Activated CD4-positive, alpha-beta T cell treated with anti-CD3 and anti-CD28 coated beads, Interleukin-2, amount 10 ng/mL, durations not matched to agents 7 days and 5 days (primary cell): ENCODE data around the gene SORCS2. TPM values are rescaled to one million over a fixed set of nuclear protein-coding genes. Genes with fewer than 3 reads are reported as not detected.

ENCODE experiments used
- CTCF ChIA-PET: fragments of 350-600 bp; sonication (Branson Sonifier 250); formaldehyde crosslinking; loops from one replicate; lab custom pipeline; 2021; ENCODE audit warnings: antibody characterized with exemption; lab: Charles Lee
- POLR2A ChIA-PET: fragments of 350-600 bp; sonication (Branson Sonifier 250); formaldehyde crosslinking; loops from one replicate; lab custom pipeline; 2021; ENCODE audit warnings: antibody characterized with exemption; lab: Charles Lee
- DNase-seq: peaks from one replicate; pipeline ENCODE4 v3.0.0-alpha.2; 2020
- H3K27ac Mint-ChIP-seq: one replicate; pipeline ENCODE4 v1.8.0; 2021; ENCODE audit warnings: mild to moderate bottlenecking, moderate library complexity, mixed read lengths
- H3K27me3 Mint-ChIP-seq: one replicate; pipeline ENCODE4 v1.8.0; 2021; ENCODE audit warnings: mixed read lengths
- H3K36me3 Mint-ChIP-seq: one replicate; pipeline ENCODE4 v1.8.0; 2021; ENCODE audit warnings: low read depth, mixed read lengths
- H3K4me1 Mint-ChIP-seq: one replicate; pipeline ENCODE4 v1.8.0; 2021; ENCODE audit warnings: mixed read lengths
- H3K4me3 Mint-ChIP-seq: one replicate; pipeline ENCODE4 v1.8.0; 2021; ENCODE audit warnings: mild to moderate bottlenecking, moderate library complexity, mixed read lengths
- H3K9me3 Mint-ChIP-seq: one replicate; pipeline ENCODE4 v1.8.0; 2021; ENCODE audit warnings: mixed read lengths
- total RNA-seq, 2 experiments: library from RNA; stranded (reverse); gene quantifications; one replicate each; pipeline ENCODE4 v1.2.3, GENCODE V29; 2021

The SORCS2 gene
- total RNA-seq, 2 experiments from 2014 or later: not detected

GRCh38 chr4:7584098-7584497 is 391.8 kb downstream of the SORCS2 start:
- Mint-ChIP-seq H3K27me3 (no peaks in the 10 kb centered on the region), H3K4me3 (no peak overlapping the region), H3K4me1 (no peaks in the 10 kb centered on the region), H3K36me3 (no peaks in the 10 kb centered on the region), H3K9me3 (peaks cover 8% of the 10 kb centered on the region), H3K27ac (no peak overlapping the region)
- ChIA-PET POLR2A (no interaction called here), CTCF (no interaction called here)
- DNase-seq: no peak

GRCh38 chr4:7584606-7585159 is 392.3 kb downstream of the SORCS2 start:
- POLR2A ChIA-PET: no interaction called here
- Mint-ChIP-seq H3K4me1 (no peaks in the 10 kb centered on the region), H3K27ac (no peak overlapping the region), H3K9me3 (peaks cover 4% of the 10 kb centered on the region), H3K27me3 (no peaks in the 10 kb centered on the region), H3K4me3 (no peak overlapping the region), H3K36me3 (no peaks in the 10 kb centered on the region)
- DNase-seq: no peak
- CTCF ChIA-PET: no interaction called here

GRCh38 chr4:7585768-7586167 is 393.4 kb downstream of the SORCS2 start:
- no peaks in the 10 kb centered on the region for H3K27me3 Mint-ChIP-seq
- POLR2A ChIA-PET: no interaction called here
- H3K9me3 Mint-ChIP-seq: no peaks in the 10 kb centered on the region
- CTCF ChIA-PET: interaction anchor here (1.0 kb wide), 1 partner anchor 12 kb away, joined by 3 read pairs; no protein-coding TSS in a partner anchor
- H3K27ac Mint-ChIP-seq: no peak overlapping the region
- no peak for DNase-seq
- no peaks in the 10 kb centered on the region for H3K36me3 Mint-ChIP-seq
- H3K4me1 Mint-ChIP-seq: no peaks in the 10 kb centered on the region
- H3K4me3 Mint-ChIP-seq: no peak overlapping the region

GRCh38 chr4:7587433-7588405 is 395.4 kb downstream of the SORCS2 start:
- ChIA-PET CTCF (no interaction called here), POLR2A (no interaction called here)
- Mint-ChIP-seq H3K9me3 (no peaks in the 10 kb centered on the region), H3K36me3 (no peaks in the 10 kb centered on the region), H3K4me3 (no peak overlapping the region), H3K27ac (no peak overlapping the region), H3K4me1 (no peaks in the 10 kb centered on the region), H3K27me3 (no peaks in the 10 kb centered on the region)
- DNase-seq: no peak

GRCh38 chr4:7590189-7590588 is 397.9 kb downstream of the SORCS2 start:
- ChIA-PET CTCF (no interaction called here), POLR2A (no interaction called here)
- no peaks in the 10 kb centered on the region for H3K27me3 Mint-ChIP-seq
- H3K9me3 Mint-ChIP-seq: no peaks in the 10 kb centered on the region
- no peak overlapping the region for H3K4me3 Mint-ChIP-seq
- H3K4me1 Mint-ChIP-seq: no peaks in the 10 kb centered on the region
- no peak overlapping the region for H3K27ac Mint-ChIP-seq
- H3K36me3 Mint-ChIP-seq: no peaks in the 10 kb centered on the region
- no peak for DNase-seq

GRCh38 chr4:7590899-7591298 is 398.6 kb downstream of the SORCS2 start:
- Mint-ChIP-seq H3K36me3 (no peaks in the 10 kb centered on the region), H3K27me3 (no peaks in the 10 kb centered on the region), H3K9me3 (no peaks in the 10 kb centered on the region), H3K4me1 (no peaks in the 10 kb centered on the region), H3K4me3 (no peak overlapping the region), H3K27ac (no peak overlapping the region)
- no peak for DNase-seq
- ChIA-PET CTCF (no interaction called here), POLR2A (no interaction called here)

- ChIA-PET CTCF (no interaction called here), POLR2A (no interaction called here)
- H3K4me3 Mint-ChIP-seq: no peak overlapping the region
- no peaks in the 10 kb centered on the region for H3K27me3 Mint-ChIP-seq
- no peak overlapping the region for H3K27ac Mint-ChIP-seq
- no peaks in the 10 kb centered on the region for H3K9me3 Mint-ChIP-seq
- DNase-seq: no peak
- no peaks in the 10 kb centered on the region for H3K4me1 Mint-ChIP-seq
- no peaks in the 10 kb centered on the region for H3K36me3 Mint-ChIP-seq
Measured at GRCh38 chr4:7591409-7592053, 399.2 kb downstream of the SORCS2 start.

- Mint-ChIP-seq H3K27me3 (no peaks in the 10 kb centered on the region), H3K9me3 (no peaks in the 10 kb centered on the region), H3K4me3 (no peak overlapping the region), H3K4me1 (no peaks in the 10 kb centered on the region), H3K27ac (no peak overlapping the region), H3K36me3 (no peaks in the 10 kb centered on the region)
- CTCF ChIA-PET: no interaction called here
- no peak for DNase-seq
- POLR2A ChIA-PET: no interaction called here
Measured at GRCh38 chr4:7593646-7594412, 401.5 kb downstream of the SORCS2 start.

- ChIA-PET POLR2A (no interaction called here), CTCF (no interaction called here)
- no peak for DNase-seq
- Mint-ChIP-seq H3K4me3 (no peak overlapping the region), H3K27me3 (no peaks in the 10 kb centered on the region), H3K36me3 (no peaks in the 10 kb centered on the region), H3K27ac (no peak overlapping the region), H3K4me1 (no peaks in the 10 kb centered on the region), H3K9me3 (no peaks in the 10 kb centered on the region)
Measured at GRCh38 chr4:7595934-7596461, 403.7 kb downstream of the SORCS2 start.

GRCh38 chr4:7596918-7597606 is 404.7 kb downstream of the SORCS2 start:
- POLR2A ChIA-PET: no interaction called here
- H3K9me3 Mint-ChIP-seq: no peaks in the 10 kb centered on the region
- DNase-seq: no peak
- H3K27ac Mint-ChIP-seq: peak overlapping the region; percentile 64
- H3K27me3 Mint-ChIP-seq: no peaks in the 10 kb centered on the region
- no peaks in the 10 kb centered on the region for H3K36me3 Mint-ChIP-seq
- CTCF ChIA-PET: interaction anchor here (1.1 kb wide), 1 partner anchor 48 kb away, joined by 3 read pairs; no protein-coding TSS in a partner anchor
- no peak overlapping the region for H3K4me3 Mint-ChIP-seq
- H3K4me1 Mint-ChIP-seq: no peaks in the 10 kb centered on the region

GRCh38 chr4:7598939-7599790 is 406.8 kb downstream of the SORCS2 start:
- no peaks in the 10 kb centered on the region for H3K27me3 Mint-ChIP-seq
- no peak overlapping the region for H3K4me3 Mint-ChIP-seq
- no peak for DNase-seq
- POLR2A ChIA-PET: no interaction called here
- H3K9me3 Mint-ChIP-seq: peaks cover 5% of the 10 kb centered on the region
- CTCF ChIA-PET: interaction anchor here (1.1 kb wide), 1 partner anchor 12 kb away, joined by 3 read pairs; no protein-coding TSS in a partner anchor
- no peak overlapping the region for H3K27ac Mint-ChIP-seq
- H3K36me3 Mint-ChIP-seq: no peaks in the 10 kb centered on the region
- H3K4me1 Mint-ChIP-seq: no peaks in the 10 kb centered on the region
